EH (cell line): ENCODE data around the gene LATS1.
"Not testable (repeated sequence)": the region's sequence is repeated elsewhere in the genome, so short reads cannot be mapped to it uniquely, and the experiment has no call there.

Experiments used
- DNase-seq: peaks from one replicate; pipeline ENCODE4 v3.0.0-alpha.2; 2015; ENCODE audit warnings: low read depth

Gene LATS1

GRCh38 chr6:149728499-149729234 is 10.8 kb upstream of the LATS1 start:
- no peak for DNase-seq

GRCh38 chr6:149727793-149728498 is 10.0 kb upstream of the LATS1 start:
- DNase-seq = no peak

GRCh38 chr6:149725785-149726184 is 7.9 kb upstream of the LATS1 start:
- no peak for DNase-seq

- peak; percentile 78 for DNase-seq
Observed at GRCh38 chr6:149723771-149724417, 6.0 kb upstream of the LATS1 start.

- no peak for DNase-seq
Observed at GRCh38 chr6:149723262-149723661, 5.4 kb upstream of the LATS1 start.

GRCh38 chr6:149719531-149719930 is 1.6 kb upstream of the LATS1 start:
- DNase-seq = no peak

GRCh38 chr6:149717255-149717587 is 680 bp downstream of the LATS1 start:
- no peak for DNase-seq

GRCh38 chr6:149716181-149716963 is 1.5 kb downstream of the LATS1 start:
- peak; percentile 24 for DNase-seq

GRCh38 chr6:149714442-149714841 is 3.5 kb downstream of the LATS1 start:
- DNase-seq = no peak

GRCh38 chr6:149711711-149712110 is 6.2 kb downstream of the LATS1 start:
- DNase-seq = no peak

- DNase-seq = peak; percentile 79
Observed at GRCh38 chr6:149701714-149702113, 16.2 kb downstream of the LATS1 start.

GRCh38 chr6:149699150-149699549 is 18.8 kb downstream of the LATS1 start:
- DNase-seq = no peak

GRCh38 chr6:149698175-149698574 is 19.7 kb downstream of the LATS1 start:
- DNase-seq = no peak

- peak; percentile 82 for DNase-seq
Observed at GRCh38 chr6:149696901-149697300, 21.0 kb downstream of the LATS1 start.

- no peak for DNase-seq
Observed at GRCh38 chr6:149694921-149695320, 23.0 kb downstream of the LATS1 start.

GRCh38 chr6:149691201-149691600 is 26.7 kb downstream of the LATS1 start:
- DNase-seq = no peak

GRCh38 chr6:149686230-149686629 is 31.7 kb downstream of the LATS1 start:
- DNase-seq = no peak

GRCh38 chr6:149683256-149683859 is 34.5 kb downstream of the LATS1 start:
- peak; percentile 30 for DNase-seq

- not testable (repeated sequence) for DNase-seq
Observed at GRCh38 chr6:149681845-149682244, 36.1 kb downstream of the LATS1 start.

GRCh38 chr6:149681209-149681608 is 36.7 kb downstream of the LATS1 start:
- no peak for DNase-seq

GRCh38 chr6:149680503-149680902 is 37.4 kb downstream of the LATS1 start:
- no peak for DNase-seq

GRCh38 chr6:149672265-149672664 is 45.6 kb downstream of the LATS1 start:
- DNase-seq = not testable (repeated sequence)
